Measurements from ENCODE around the gene EMSY.

- TF ChIP-seq POLR2A (IDR thresholded peaks at IDR 0.05; ENCODE audit: low read length) (no peak), GATA1 (IDR thresholded peaks at IDR 0.05; ENCODE audit: low read depth, low read length) (no peak)
Observed at GRCh38 chr11:76395296-76395695, 49.5 kb upstream of the EMSY start.

Measured in erythroblast (primary cell).